Right lobe of liver (tissue), 6 donors: Measurements from ENCODE around the gene SYNGR4. TPM values are rescaled to one million over a fixed set of nuclear protein-coding genes. Genes with fewer than 3 reads are reported as not detected.

Experiments
- ATAC-seq, 4 donors: fragments of 200-7000 bp; cut with Tn5 transposase; one replicate each; pipeline ENCODE4 v1.9.1; 2020; ENCODE audit warnings: mild to moderate bottlenecking in 4 of 4, moderate library complexity in 4 of 4
- DNase-seq, 3 donors: peaks; one replicate each; pipeline ENCODE4 v3.0.0-alpha.2; 2020
- H3K27ac ChIP-seq, 3 donors: fragments of 200-600 bp; one replicate each; pipeline ENCODE4 v1.8.0; 2022
- H3K27me3 ChIP-seq, 2 donors: fragments of 200-600 bp; one replicate each; pipeline ENCODE4 v1.8.0; 2022
- H3K36me3 ChIP-seq, 4 donors: fragments of 200-600 bp; sonication (generic) in 1 of 4; one replicate each; pipeline versions ENCODE4 v1.5.1 to v1.8.0; 2017 to 2022; ENCODE audit warnings: control low read depth in 1 of 4
- H3K4me1 ChIP-seq, 4 donors: fragments of 200-600 bp; sonication (generic) in 1 of 4; one replicate each; pipeline versions ENCODE4 v1.5.1 to v1.8.0; 2017 to 2022; ENCODE audit warnings: control low read depth in 1 of 4
- H3K4me3 ChIP-seq, 3 donors: fragments of 200-600 bp; one replicate each; pipeline ENCODE4 v1.8.0; 2022
- H3K9me3 ChIP-seq, 4 donors: fragments of 200-600 bp; sonication (generic) in 1 of 4; one replicate each; pipeline versions ENCODE4 v1.5.1 to v1.8.0; 2017 to 2022; ENCODE audit warnings: control low read depth in 1 of 4
- POLR2A ChIP-seq: fragments of 450-650 bp; IDR thresholded peaks from one replicate; pipeline ENCODE4 v1.6.1; 2017; ENCODE audit warnings: antibody characterized with exemption, mild to moderate bottlenecking
- WGBS: methylation state at CpG from one replicate; pipeline ENCODE4 v1.1.6; 2018; ENCODE audit warnings: low coverage, low lambda C conversion rate; ENCODE audit not compliant: insufficient coverage; ENCODE audit errors: missing lambda C conversion rate; 5-methylcytosine and 5-hydroxymethylcytosine counted together
- intact Hi-C, 2 donors: fragments of 100-400 bp; cut with DNase I; formaldehyde crosslinking; loops; one replicate each; pipeline versions ENCODE4 v1.11.2 to v1.14.1; 2022
- total RNA-seq, 6 experiments: library from RNA; depleted of rRNA in 2 of 6; stranded (reverse); fragments of >200 nt in 2 of 6; fragmentation: NEBNext Ultra II Directional in 3 of 6; extraction: Animal tissue kit (Norgen Biotek cat#: 25700) in 3 of 6; gene quantifications; one replicate each; pipeline versions ENCODE4 v1.1.0 to v1.2.4, GENCODE V29; 2016 to 2023
- TF ChIP-seq, protein P1 (sequence below), 4 donors: fragments of 200-600 bp in 3 of 4; fragments of 450-650 bp in 1 of 4; IDR thresholded peaks; one replicate each; pipeline versions ENCODE4 v1.5.1 to v1.8.0; 2016 to 2022; ENCODE audit warnings: antibody characterized with exemption in 4 of 4, mild to moderate bottlenecking in 2 of 4
- donor health status: DM: no; HTN: yes; CAD: no.
- donor health status: DM: no; HTN: no; CAD: no.
- donor health status: DM: no; HTN: no; CAD: no.
- donor health status: DM: no; HTN: yes; CAD: no.
- donor health status: DM: no; HTN: yes; CAD: no.

SYNGR4 gene
- total RNA-seq, 6 experiments from 2014 or later, result 0.80 TPM; not detected in 5

DNA sequence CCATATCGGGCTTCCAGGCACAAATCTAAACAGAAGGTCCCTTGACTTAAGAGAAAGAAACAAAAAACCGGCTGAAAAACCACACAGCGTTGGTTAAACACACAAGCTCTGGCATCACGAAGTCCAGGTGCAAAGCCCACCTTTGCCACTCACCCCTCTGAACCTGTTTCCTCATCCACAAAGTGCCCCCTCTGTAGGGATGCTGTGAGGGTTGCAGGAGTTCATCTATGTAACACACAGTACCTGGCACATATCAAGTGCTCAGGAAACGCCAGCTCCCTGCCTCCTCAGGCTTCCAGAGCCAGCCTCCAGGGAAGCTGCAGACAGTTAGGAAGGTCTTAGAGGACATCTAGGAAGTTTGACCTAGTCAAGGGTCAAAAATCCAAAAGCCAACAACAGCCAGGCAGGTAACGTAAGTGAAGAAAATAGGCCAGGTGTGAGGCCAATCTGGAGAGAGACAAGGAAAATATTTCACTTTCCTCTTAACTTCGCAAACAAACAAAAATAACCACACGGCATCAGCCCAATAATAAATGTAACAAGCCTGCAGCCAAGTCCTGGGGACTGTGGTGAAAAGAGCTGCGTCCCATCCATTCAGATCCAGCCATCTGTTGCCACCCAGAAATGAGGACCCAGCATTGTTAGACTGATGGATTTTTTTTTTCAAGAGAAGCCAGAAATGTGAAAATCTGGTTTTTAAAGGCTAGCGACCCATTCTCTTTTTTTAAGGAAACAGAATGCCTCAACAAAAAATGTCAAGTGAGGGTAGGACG is 17.2 kb downstream of the SYNGR4 start:
- 70% methylated on average over 7 of the region's 11 CpGs for WGBS
- intact Hi-C loops, result no loop called here
- Histone ChIP-seq H3K27ac (no peak overlapping the region), H3K36me3 (peaks cover 0 to 44% (median 24%) of the 10 kb centered on the region in 4 donors), H3K9me3 (no peaks in the 10 kb centered on the region), H3K4me1 (no peaks in the 10 kb centered on the region), H3K27me3 (no peaks in the 10 kb centered on the region), H3K4me3 (no peak overlapping the region)
- TF ChIP-seq POLR2A, result no peak
- TF ChIP-seq, protein P1, sequence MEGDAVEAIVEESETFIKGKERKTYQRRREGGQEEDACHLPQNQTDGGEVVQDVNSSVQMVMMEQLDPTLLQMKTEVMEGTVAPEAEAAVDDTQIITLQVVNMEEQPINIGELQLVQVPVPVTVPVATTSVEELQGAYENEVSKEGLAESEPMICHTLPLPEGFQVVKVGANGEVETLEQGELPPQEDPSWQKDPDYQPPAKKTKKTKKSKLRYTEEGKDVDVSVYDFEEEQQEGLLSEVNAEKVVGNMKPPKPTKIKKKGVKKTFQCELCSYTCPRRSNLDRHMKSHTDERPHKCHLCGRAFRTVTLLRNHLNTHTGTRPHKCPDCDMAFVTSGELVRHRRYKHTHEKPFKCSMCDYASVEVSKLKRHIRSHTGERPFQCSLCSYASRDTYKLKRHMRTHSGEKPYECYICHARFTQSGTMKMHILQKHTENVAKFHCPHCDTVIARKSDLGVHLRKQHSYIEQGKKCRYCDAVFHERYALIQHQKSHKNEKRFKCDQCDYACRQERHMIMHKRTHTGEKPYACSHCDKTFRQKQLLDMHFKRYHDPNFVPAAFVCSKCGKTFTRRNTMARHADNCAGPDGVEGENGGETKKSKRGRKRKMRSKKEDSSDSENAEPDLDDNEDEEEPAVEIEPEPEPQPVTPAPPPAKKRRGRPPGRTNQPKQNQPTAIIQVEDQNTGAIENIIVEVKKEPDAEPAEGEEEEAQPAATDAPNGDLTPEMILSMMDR (IDR thresholded peaks at IDR 0.05), result no peak
- ATAC-seq (no peak), DNase-seq (no peak)

DNA sequence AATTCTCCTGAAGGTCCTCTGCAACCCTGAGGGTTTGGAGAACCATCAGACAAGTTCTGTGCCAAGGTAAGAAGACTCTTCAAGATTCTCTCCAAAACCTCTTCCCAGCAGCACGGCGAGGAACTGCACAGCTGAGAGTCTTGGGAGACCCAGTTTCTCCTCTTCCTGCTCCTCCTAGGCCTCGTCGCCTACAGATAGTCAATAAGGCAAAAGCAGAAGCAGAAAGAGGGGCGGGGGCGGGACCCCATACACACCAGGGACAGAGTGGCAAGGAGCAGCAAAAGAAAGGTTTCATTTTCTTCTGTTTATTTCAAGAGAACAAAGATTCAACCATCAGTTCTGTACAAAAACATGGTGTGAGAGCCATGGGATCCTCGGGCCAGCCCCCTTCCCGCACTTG is 18.1 kb downstream of the SYNGR4 start:
- no peak overlapping the region for H3K4me3 ChIP-seq
- intact Hi-C loops, result no loop called here
- H3K36me3 ChIP-seq, result peaks cover 0 to 52% (median 27%) of the 10 kb centered on the region in 4 donors
- H3K4me1 ChIP-seq, result no peaks in the 10 kb centered on the region
- ATAC-seq (no peak), DNase-seq (no peak)
- WGBS, result 89% methylated on average over 8 of the region's 8 CpGs
- H3K27me3 ChIP-seq, result no peaks in the 10 kb centered on the region
- TF ChIP-seq POLR2A, result no peak
- TF ChIP-seq, protein P1 (IDR thresholded peaks at IDR 0.05), result no peak
- H3K9me3 ChIP-seq, result no peaks in the 10 kb centered on the region
- no peak overlapping the region for H3K27ac ChIP-seq

DNA sequence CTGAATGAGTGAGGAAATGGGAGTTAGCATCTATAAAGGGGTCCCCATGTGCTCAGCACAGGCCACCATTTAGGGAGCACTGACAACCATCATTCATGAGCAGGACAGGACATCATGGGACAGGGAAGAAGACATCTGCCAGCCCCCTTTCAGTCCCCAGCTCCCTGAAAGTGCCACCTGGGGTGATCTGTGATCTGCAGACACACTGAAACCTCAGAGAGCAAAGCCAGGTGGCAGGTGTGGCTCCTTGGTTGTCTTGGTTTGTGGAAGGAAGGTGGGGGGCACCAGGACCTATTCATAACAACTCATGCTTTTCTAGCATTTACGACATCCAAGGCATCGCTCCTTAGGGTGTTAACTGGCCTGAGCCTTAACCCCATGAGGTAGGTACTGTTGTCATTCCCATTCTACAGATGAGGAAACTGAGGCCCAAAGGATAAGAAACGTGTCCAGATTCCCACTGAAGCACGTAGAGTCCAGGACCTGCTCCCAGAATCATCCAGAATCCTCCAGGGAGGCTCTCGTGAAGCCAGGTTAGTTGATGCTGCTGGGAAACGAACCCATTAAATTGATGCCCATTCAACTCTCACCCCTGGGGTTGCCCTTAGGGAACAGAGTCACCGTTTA is 21.4 kb downstream of the SYNGR4 start:
- H3K4me1 ChIP-seq, result no peaks in the 10 kb centered on the region

DNA sequence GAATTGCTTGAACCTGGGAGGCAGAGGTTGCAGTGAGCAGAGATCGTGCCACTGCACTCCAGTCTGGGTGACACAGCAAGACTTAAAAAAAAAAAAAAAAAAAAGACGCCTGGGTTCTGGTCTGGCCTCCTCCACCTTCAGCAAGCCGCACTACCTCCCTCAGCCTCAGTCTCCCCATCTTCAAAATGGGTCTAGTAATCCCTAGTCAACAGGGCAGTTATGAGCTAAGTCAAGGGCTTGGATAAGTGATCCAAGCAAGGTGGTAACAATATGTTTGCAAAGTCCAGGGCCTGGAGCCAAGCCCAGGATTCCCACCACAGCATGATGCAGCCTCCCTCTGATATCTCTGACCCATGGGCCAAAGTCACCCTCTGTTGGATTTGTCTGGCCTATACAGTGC is 22.8 kb downstream of the SYNGR4 start:
- intact Hi-C loops, result no loop called here
- no peak for TF ChIP-seq POLR2A
- TF ChIP-seq, protein P1 (IDR thresholded peaks at IDR 0.05), result no peak
- no peaks in the 10 kb centered on the region for H3K9me3 ChIP-seq
- WGBS, result 89% methylated on average over 2 of the region's 3 CpGs
- H3K36me3 ChIP-seq, result peaks cover 5 to 70% (median 29%) of the 10 kb centered on the region in 4 donors
- H3K4me1 ChIP-seq, result no peaks in the 10 kb centered on the region
- no peaks in the 10 kb centered on the region for H3K27me3 ChIP-seq
- H3K27ac ChIP-seq, result no peak overlapping the region
- no peak overlapping the region for H3K4me3 ChIP-seq
- ATAC-seq (no peak), DNase-seq (no peak)

More for the DNA sequence above, 21.4 kb downstream of the SYNGR4 start:
- intact Hi-C loops, result no loop called here
- H3K27me3 ChIP-seq, result no peaks in the 10 kb centered on the region
- ATAC-seq (no peak), DNase-seq (no peak)
- no peak for TF ChIP-seq POLR2A
- TF ChIP-seq, protein P1 (IDR thresholded peaks at IDR 0.05), result no peak
- no peak overlapping the region for H3K4me3 ChIP-seq
- H3K27ac ChIP-seq, result no peak overlapping the region
- peaks cover 5 to 70% (median 29%) of the 10 kb centered on the region in 4 donors for H3K36me3 ChIP-seq
- H3K9me3 ChIP-seq, result no peaks in the 10 kb centered on the region
- 82% methylated on average over 5 of the region's 7 CpGs for WGBS
